ENCODE data around the gene STAM2.
"Not testable (repeated sequence)": the region's sequence is repeated elsewhere in the genome, so short reads cannot be mapped to it uniquely, and the experiment has no call there.

Gene STAM2

GRCh38 chr2:152171718-152172117 is 3.8 kb downstream of the STAM2 start:
- no peak for TF ChIP-seq CTCF (IDR thresholded peaks at IDR 0.05; ENCODE audit: low read depth, low read length)
- peak; percentile 12 to 53 for DNase-seq (ENCODE audit: low read depth in 2 of 2)
- no peak overlapping the region for H3K4me3 ChIP-seq (replicated peaks in 1 of 2; ENCODE audit: low read depth in 2 of 2, low read length in 2 of 2)

GRCh38 chr2:152169158-152169557 is 6.4 kb downstream of the STAM2 start:
- DNase-seq (ENCODE audit: low read depth in 2 of 2); H3K4me3 ChIP-seq (replicated peaks in 1 of 2; ENCODE audit: low read depth in 2 of 2, low read length in 2 of 2): not testable (repeated sequence)

GRCh38 chr2:152167470-152167869 is 8.1 kb downstream of the STAM2 start:
- H3K4me3 ChIP-seq (replicated peaks in 1 of 2; ENCODE audit: low read depth in 2 of 2, low read length in 2 of 2); DNase-seq (ENCODE audit: low read depth in 2 of 2): not testable (repeated sequence)

- no peak for TF ChIP-seq CTCF (IDR thresholded peaks at IDR 0.05; ENCODE audit: low read depth, low read length)
- no peak overlapping the region for H3K4me3 ChIP-seq (replicated peaks in 1 of 2; ENCODE audit: low read depth in 2 of 2, low read length in 2 of 2)
- DNase-seq (ENCODE audit: low read depth in 2 of 2): no peak
These were observed 8.5 kb downstream of the STAM2 start for GRCh38 chr2:152167065-152167464.

- TF ChIP-seq CTCF (IDR thresholded peaks at IDR 0.05; ENCODE audit: low read depth, low read length): no peak
- peak; percentile 35 to 62 for DNase-seq (ENCODE audit: low read depth in 2 of 2)
These were observed 8.9 kb downstream of the STAM2 start for GRCh38 chr2:152166633-152167032.

GRCh38 chr2:152165780-152166179 is 9.8 kb downstream of the STAM2 start:
- H3K4me3 ChIP-seq (replicated peaks in 1 of 2; ENCODE audit: low read depth in 2 of 2, low read length in 2 of 2): no peak overlapping the region
- DNase-seq (ENCODE audit: low read depth in 2 of 2): no peak
- no peak for TF ChIP-seq CTCF (IDR thresholded peaks at IDR 0.05; ENCODE audit: low read depth, low read length)

More at GRCh38 chr2:152166633-152167032, 8.9 kb downstream of the STAM2 start:
- H3K4me3 ChIP-seq (replicated peaks in 1 of 2; ENCODE audit: low read depth in 2 of 2, low read length in 2 of 2): no peak overlapping the region

GRCh38 chr2:152165306-152165705 is 10.3 kb downstream of the STAM2 start:
- no peak for TF ChIP-seq CTCF (IDR thresholded peaks at IDR 0.05; ENCODE audit: low read depth, low read length)
- no peak overlapping the region for H3K4me3 ChIP-seq (replicated peaks in 1 of 2; ENCODE audit: low read depth in 2 of 2, low read length in 2 of 2)
- DNase-seq (ENCODE audit: low read depth in 2 of 2): no peak

GRCh38 chr2:152163669-152164068 is 11.9 kb downstream of the STAM2 start:
- DNase-seq (ENCODE audit: low read depth in 2 of 2); H3K4me3 ChIP-seq (replicated peaks in 1 of 2; ENCODE audit: low read depth in 2 of 2, low read length in 2 of 2): not testable (repeated sequence)

- no peak overlapping the region for H3K4me3 ChIP-seq (replicated peaks in 1 of 2; ENCODE audit: low read depth in 2 of 2, low read length in 2 of 2)
- no peak for DNase-seq (ENCODE audit: low read depth in 2 of 2)
- no peak for TF ChIP-seq CTCF (IDR thresholded peaks at IDR 0.05; ENCODE audit: low read depth, low read length)
These were observed 13.4 kb downstream of the STAM2 start for GRCh38 chr2:152162141-152162540.
